ENCODE measurements around the gene SNX22.

DNA sequence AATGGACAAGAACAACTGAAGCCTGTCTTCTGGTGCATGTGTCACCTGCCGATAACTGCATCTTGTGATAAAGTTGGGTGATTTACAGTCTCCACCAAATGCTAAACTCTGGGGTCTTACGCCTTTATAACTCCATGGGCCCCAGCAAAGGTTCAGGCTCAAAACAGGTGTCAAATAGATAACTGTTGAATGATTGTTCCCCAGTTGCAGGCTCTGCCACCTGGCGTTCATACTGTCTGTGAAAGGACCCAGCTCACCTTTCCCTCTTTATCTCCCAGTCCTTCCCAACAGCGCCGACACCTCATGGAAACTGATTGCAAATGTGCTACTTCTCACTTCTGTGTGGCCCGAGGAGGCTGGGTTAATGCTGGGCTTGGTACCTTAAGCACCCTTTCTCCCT, 8.3 kb upstream of the SNX22 start:
- TF ChIP-seq, protein P1, sequence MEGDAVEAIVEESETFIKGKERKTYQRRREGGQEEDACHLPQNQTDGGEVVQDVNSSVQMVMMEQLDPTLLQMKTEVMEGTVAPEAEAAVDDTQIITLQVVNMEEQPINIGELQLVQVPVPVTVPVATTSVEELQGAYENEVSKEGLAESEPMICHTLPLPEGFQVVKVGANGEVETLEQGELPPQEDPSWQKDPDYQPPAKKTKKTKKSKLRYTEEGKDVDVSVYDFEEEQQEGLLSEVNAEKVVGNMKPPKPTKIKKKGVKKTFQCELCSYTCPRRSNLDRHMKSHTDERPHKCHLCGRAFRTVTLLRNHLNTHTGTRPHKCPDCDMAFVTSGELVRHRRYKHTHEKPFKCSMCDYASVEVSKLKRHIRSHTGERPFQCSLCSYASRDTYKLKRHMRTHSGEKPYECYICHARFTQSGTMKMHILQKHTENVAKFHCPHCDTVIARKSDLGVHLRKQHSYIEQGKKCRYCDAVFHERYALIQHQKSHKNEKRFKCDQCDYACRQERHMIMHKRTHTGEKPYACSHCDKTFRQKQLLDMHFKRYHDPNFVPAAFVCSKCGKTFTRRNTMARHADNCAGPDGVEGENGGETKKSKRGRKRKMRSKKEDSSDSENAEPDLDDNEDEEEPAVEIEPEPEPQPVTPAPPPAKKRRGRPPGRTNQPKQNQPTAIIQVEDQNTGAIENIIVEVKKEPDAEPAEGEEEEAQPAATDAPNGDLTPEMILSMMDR (IDR thresholded peaks at IDR 0.05; ENCODE audit: low read length), result no peak
- TF ChIP-seq EZH2 (IDR thresholded peaks at IDR 0.05; ENCODE audit: borderline replicate concordance, low read length), result no peak
